SK-N-SH (cell line): ENCODE results near the gene PDS5A.

Experiments used
- CTCF ChIP-seq: fragments of 200-600 bp; sonication (generic); IDR thresholded peaks from 2 replicates; pipeline ENCODE4 v1.6.1; 2017; ENCODE audit warnings: antibody characterized with exemption, mild to moderate bottlenecking, moderate library complexity
- ELF1 ChIP-seq: IDR thresholded peaks from 2 replicates; pipeline ENCODE4 v1.4.0; 2012
- GABPA ChIP-seq: IDR thresholded peaks from 2 replicates; pipeline ENCODE4 v1.4.0; 2012; ENCODE audit warnings: low read depth, mild to moderate bottlenecking
- MAX ChIP-seq: IDR thresholded peaks from 2 replicates; pipeline ENCODE4 v1.4.0; 2012; ENCODE audit warnings: low read depth
- NRF1 ChIP-seq: IDR thresholded peaks from 2 replicates; pipeline ENCODE4 v1.6.1; 2012; ENCODE audit warnings: low read depth, mild to moderate bottlenecking, low read length
- RAD21 ChIP-seq: IDR thresholded peaks from 2 replicates; pipeline ENCODE4 v1.6.1; 2012; ENCODE audit warnings: mild to moderate bottlenecking, low read length
- RFX5 ChIP-seq: IDR thresholded peaks from 2 replicates; pipeline ENCODE4 v1.6.1; 2012; ENCODE audit warnings: mild to moderate bottlenecking, improper control_type of control experiment, low read length
- SIN3A ChIP-seq: IDR thresholded peaks from 2 replicates; pipeline ENCODE4 v1.6.1; 2012; ENCODE audit warnings: low read depth, mild to moderate bottlenecking, low read length, moderate library complexity, borderline replicate concordance
- TAF1 ChIP-seq: IDR thresholded peaks from 2 replicates; pipeline ENCODE4 v1.6.1; 2012; ENCODE audit warnings: low read depth, mild to moderate bottlenecking, low read length, moderate library complexity, borderline replicate concordance
- YY1 ChIP-seq: IDR thresholded peaks from 2 replicates; pipeline ENCODE4 v1.4.0; 2012; ENCODE audit warnings: low read depth, mild to moderate bottlenecking

GRCh38 chr4:39978904-39979303, 1.2 kb upstream of the PDS5A start:
- TF ChIP-seq RFX5, result no peak
- no peak for TF ChIP-seq TAF1
- TF ChIP-seq SIN3A, result no peak
- TF ChIP-seq MAX, result no peak
- TF ChIP-seq CTCF, result no peak
- TF ChIP-seq GABPA, result no peak
- no peak for TF ChIP-seq RAD21
- TF ChIP-seq NRF1, result no peak
- TF ChIP-seq ELF1, result no peak
- no peak for TF ChIP-seq YY1
